Measurements from ENCODE around the gene LHFPL5. TPM values are rescaled to one million over a fixed set of nuclear protein-coding genes. Genes with fewer than 3 reads are reported as not detected.
A peak's percentile ranks its signal among the peaks of the same experiment; 100 is the strongest.

The LHFPL5 gene
- total and polyA plus RNA-seq, 2 of the 8 experiments (the other 6 are each of a cell fraction or from before 2014, with no cell fraction given), result 0.03 TPM; not detected in 1

DNA sequence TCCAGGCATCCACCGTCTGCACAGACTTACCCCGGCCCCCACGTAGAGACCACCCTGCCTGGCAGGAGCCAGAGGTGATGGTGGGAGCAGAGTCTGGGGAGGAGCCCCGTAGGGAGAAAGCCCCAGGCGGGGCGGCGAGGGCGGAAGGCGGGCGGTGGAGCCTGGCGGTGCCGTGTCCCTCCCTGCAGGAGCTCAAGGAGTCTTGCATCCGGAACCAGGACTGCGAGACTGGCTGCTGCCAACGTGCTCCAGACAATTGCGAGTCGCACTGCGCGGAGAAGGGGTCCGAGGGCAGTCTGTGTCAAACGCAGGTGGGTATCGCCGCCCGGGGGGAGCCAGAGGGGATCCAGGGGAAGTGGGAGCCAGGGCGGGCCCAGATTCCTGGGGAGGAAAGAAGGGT, 18.3 kb upstream of the LHFPL5 start:
- H3K79me1 ChIP-seq (ENCODE audit: low read depth, low read length), result no peaks in the 10 kb centered on the region
- H2BK5ac ChIP-seq (ENCODE audit: low read depth, low read length), result peak overlapping the region; percentile 16; the same call in 1 of the 2 replicates
- H3K27me3 ChIP-seq (replicated peaks in 1 of 4; ENCODE audit: control insufficient read depth in 3 of 4, extremely low read depth in 1 of 4, insufficient read depth in 3 of 4, low read length in 3 of 4), result no peaks in the 10 kb centered on the region
- peak overlapping the region; percentile 25 for H3K4ac ChIP-seq (replicated peaks; ENCODE audit: insufficient read length, low read depth, low read length)
- no peak overlapping the region for H3K56ac ChIP-seq (replicated peaks; ENCODE audit: insufficient read length, low read depth, low read length)
- H4K91ac ChIP-seq (replicated peaks; ENCODE audit: insufficient read length, low read length), result no peak overlapping the region
- no peak overlapping the region for H3K4me2 ChIP-seq (ENCODE audit: insufficient read depth in 1 of 2, low read depth in 2 of 2, low read length in 2 of 2)
- no peaks in the 10 kb centered on the region for H4K20me1 ChIP-seq (replicated peaks in 1 of 2; ENCODE audit: control insufficient read depth in 1 of 2, insufficient read depth in 2 of 2, low read length in 2 of 2)
- H2BK15ac ChIP-seq (ENCODE audit: low read length), result 0 out of 2 replicates have a peak overlapping the region, but pooled peaks have one; percentile 61
- ChIA-PET POLR2A (ENCODE audit: partially characterized antibody) (interaction anchor here (0.8 to 4.1 kb wide), 4 partner anchors 10 to 47 kb away, joined by 3 to 29 read pairs (median 9); partner anchors contain the start of gene CLPS), CTCF (ENCODE audit: partially characterized antibody) (interaction anchor here (1.1 to 3.5 kb wide), 3 partner anchors 11 to 308 kb away, joined by 3 to 27 read pairs (median 3); partner anchors contain the start of gene CLPS)
- H4K8ac ChIP-seq (ENCODE audit: extremely low read depth, insufficient read depth, low read length), result no peak overlapping the region
- H3K27ac ChIP-seq (ENCODE audit: low read depth, low read length), result no peak overlapping the region
- H3K18ac ChIP-seq (ENCODE audit: extremely low read depth, low read length), result no peak overlapping the region; the same call in 1 of the 2 replicates
- no peak overlapping the region for H4K5ac ChIP-seq (ENCODE audit: insufficient read length, low read depth, low read length)
- H2BK12ac ChIP-seq (ENCODE audit: low read depth, low read length), result no peak overlapping the region
- no peak overlapping the region for H2AK5ac ChIP-seq (ENCODE audit: low read depth, low read length)
- no peak for FAIRE-seq
- WGBS, 2 experiments (ENCODE audit: extremely low coverage in 1 of 2, insufficient coverage in 1 of 2, insufficient read length in 1 of 2, insufficient replicate concordance in 2 of 2, low coverage in 1 of 2, low lambda C conversion rate in 2 of 2, missing lambda C conversion rate in 1 of 2), result 94% methylated on average over 25 of the region's 25 CpGs; no CpG with 5 or more reads in 1 of the 2 experiments
- H3K4me1 ChIP-seq (replicated peaks in 1 of 4; ENCODE audit: control insufficient read depth in 3 of 4, insufficient read depth in 4 of 4, low read length in 3 of 4), result peaks cover 0 to 5% (median 0%) of the 10 kb centered on the region in 4 experiments; a peak in 3 of 7 replicates
- H2BK120ac ChIP-seq (replicated peaks; ENCODE audit: low read depth, low read length), result no peak overlapping the region
- H3K9me3 ChIP-seq (ENCODE audit: insufficient read depth in 2 of 2, low read depth in 1 of 2, low read length in 1 of 2), result no peaks in the 10 kb centered on the region
- no peak overlapping the region for H3K23ac ChIP-seq (ENCODE audit: insufficient read length)
- no peak overlapping the region for H3K4me3 ChIP-seq (ENCODE audit: extremely low read depth in 1 of 4, insufficient read depth in 2 of 4, low read depth in 3 of 4, low read length in 4 of 4)
- no peak overlapping the region for H2BK20ac ChIP-seq (ENCODE audit: low read length)
- no peaks in the 10 kb centered on the region for H3K36me3 ChIP-seq (ENCODE audit: control insufficient read depth in 2 of 4, insufficient read depth in 4 of 4, low read length in 3 of 4)
- H3K79me2 ChIP-seq (ENCODE audit: control insufficient read depth in 1 of 2, insufficient read depth in 2 of 2, low read length in 2 of 2), result no peaks in the 10 kb centered on the region
- H3K23me2 ChIP-seq (ENCODE audit: low read depth, low read length), result no peaks in the 10 kb centered on the region
- H3K14ac ChIP-seq (ENCODE audit: insufficient read length), result no peak overlapping the region
- DNase-seq (ENCODE audit: low read depth in 1 of 2, low spot score in 2 of 2), result no peak
- H3K9ac ChIP-seq (replicated peaks in 1 of 4; ENCODE audit: extremely low read depth in 1 of 4, low read depth in 3 of 4, low read length in 3 of 4), result no peak overlapping the region
- H2AFZ ChIP-seq (ENCODE audit: low read length), result no peak overlapping the region
- TF ChIP-seq NRF1 (IDR thresholded peaks at IDR 0.05; ENCODE audit: low read depth, low read length) (no peak), MAFK (IDR thresholded peaks at IDR 0.05; ENCODE audit: low read depth, low read length) (no peak), SP2 (IDR thresholded peaks at IDR 0.05; ENCODE audit: low read length) (no peak), CBX8 (IDR thresholded peaks at IDR 0.05; ENCODE audit: borderline replicate concordance, low read depth, low read length) (no peak), FOSL1 (IDR thresholded peaks at IDR 0.05; ENCODE audit: insufficient read depth, low read depth, low read length) (no peak), NANOG (IDR thresholded peaks at IDR 0.05; ENCODE audit: insufficient read depth, low read depth, low read length, poor library complexity, severe bottlenecking) (no peak), CEBPB (IDR thresholded peaks at IDR 0.05; ENCODE audit: low read depth, low read length) (no peak), TAF7 (optimal IDR thresholded peaks at IDR 0.05; ENCODE audit: borderline replicate concordance, low read depth, low read length) (no peak), RFX5 (IDR thresholded peaks at IDR 0.05; ENCODE audit: borderline replicate concordance, low read depth, low read length) (no peak), TBP (IDR thresholded peaks at IDR 0.05; ENCODE audit: low read depth, low read length) (no peak), POLR2A (IDR thresholded peaks at IDR 0.05; ENCODE audit: control extremely low read depth in 1 of 2, low read depth in 2 of 2, low read length in 2 of 2) (no peak)
- TF ChIP-seq, protein P1, sequence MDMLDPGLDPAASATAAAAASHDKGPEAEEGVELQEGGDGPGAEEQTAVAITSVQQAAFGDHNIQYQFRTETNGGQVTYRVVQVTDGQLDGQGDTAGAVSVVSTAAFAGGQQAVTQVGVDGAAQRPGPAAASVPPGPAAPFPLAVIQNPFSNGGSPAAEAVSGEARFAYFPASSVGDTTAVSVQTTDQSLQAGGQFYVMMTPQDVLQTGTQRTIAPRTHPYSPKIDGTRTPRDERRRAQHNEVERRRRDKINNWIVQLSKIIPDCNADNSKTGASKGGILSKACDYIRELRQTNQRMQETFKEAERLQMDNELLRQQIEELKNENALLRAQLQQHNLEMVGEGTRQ (IDR thresholded peaks at IDR 0.05; ENCODE audit: low read length), result no peak
- TF ChIP-seq, protein P2, sequence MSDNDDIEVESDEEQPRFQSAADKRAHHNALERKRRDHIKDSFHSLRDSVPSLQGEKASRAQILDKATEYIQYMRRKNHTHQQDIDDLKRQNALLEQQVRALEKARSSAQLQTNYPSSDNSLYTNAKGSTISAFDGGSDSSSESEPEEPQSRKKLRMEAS (IDR thresholded peaks at IDR 0.05), result no peak

Data from H1 (cell line).